ENCODE measurements around the gene JADE2. TPM values are rescaled to one million over a fixed set of nuclear protein-coding genes. Genes with fewer than 3 reads are reported as not detected.

Gene JADE2
- total RNA-seq, 1 donor from 2014 or later: 25.7 TPM

DNA sequence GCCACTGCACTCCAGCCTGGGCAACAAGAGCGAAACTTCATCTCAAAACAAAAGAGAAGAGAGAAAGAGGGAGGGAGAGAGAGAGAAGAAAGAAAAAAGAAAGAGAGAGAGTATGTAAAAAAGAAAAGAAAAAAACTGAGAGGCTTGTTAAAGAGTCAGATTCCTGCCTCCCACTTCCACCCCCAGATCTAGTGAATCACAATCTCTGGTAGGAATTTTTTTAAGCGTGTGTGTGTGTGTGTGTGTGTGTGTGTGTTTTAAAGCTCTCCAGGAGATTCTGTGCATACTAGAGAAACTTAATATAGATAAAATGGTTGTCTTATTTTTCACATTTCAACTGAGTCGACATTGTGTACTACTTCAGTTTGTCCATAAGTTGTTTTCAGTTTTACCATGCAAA, 75.1 kb downstream of the JADE2 start:
- intact Hi-C loops (cut with DNase I): no loop called here
- DNase-seq (ENCODE audit: low spot score): no peak

DNA sequence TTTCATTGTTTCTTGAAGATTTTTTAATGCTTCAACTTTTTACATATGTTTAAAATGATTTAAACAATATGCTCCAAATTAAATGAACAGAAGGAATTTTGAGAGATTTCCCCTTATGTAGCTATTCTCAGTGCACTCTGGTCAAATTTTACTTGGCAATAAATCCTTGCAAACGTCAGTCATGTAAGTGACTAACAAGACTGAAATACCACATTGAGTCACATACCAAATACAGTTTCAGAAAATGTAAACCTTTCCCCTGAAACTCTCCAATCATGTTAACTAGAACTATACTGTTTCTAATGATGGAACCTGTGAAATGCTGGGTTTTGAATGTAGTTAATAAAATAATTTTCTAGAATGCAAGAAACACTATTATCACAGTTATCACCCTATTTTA, 77.6 kb downstream of the JADE2 start:
- DNase-seq (ENCODE audit: low spot score): no peak
- intact Hi-C loops (cut with DNase I): no loop called here

DNA sequence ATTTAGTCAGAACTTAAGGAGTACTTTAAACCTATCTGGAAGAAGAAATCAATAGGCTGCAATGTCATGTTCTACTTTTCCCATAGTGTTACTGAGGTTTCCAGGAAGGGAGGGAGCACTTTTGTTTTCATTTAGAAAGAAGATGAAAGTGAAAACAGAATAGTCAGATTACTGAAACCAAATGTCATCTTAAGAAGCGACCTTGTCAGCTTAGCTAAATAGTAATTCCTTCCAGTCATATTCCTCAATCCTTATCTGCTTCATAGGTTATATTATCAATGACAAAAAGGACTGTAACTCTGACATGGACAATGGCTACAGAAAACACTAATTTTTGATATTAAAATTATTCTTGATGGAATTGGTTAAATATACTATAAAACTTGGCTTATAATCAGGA, 79.4 kb downstream of the JADE2 start:
- no peak for DNase-seq (ENCODE audit: low spot score)
- intact Hi-C loops (cut with DNase I): no loop called here

DNA sequence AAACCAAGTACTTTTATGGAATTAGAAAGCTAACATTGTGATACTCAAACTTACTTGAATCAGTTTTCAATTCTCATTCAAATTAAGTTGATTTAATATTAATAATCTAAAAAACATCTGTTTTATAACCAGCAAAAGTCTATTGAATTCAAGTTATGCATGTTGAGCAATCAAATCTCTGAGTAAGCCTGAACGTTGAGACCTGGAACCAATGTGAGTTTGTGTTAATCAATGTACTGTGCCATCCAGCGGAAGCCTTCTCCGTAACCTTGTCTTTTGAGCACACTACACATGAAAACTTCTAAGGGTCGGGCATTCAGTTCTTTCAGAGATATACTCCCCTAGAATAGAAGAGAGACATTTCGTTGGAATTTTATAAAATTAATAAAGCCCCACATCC, 81.3 kb downstream of the JADE2 start:
- no peak for DNase-seq (ENCODE audit: low spot score)
- intact Hi-C loops (cut with DNase I): no loop called here

DNA sequence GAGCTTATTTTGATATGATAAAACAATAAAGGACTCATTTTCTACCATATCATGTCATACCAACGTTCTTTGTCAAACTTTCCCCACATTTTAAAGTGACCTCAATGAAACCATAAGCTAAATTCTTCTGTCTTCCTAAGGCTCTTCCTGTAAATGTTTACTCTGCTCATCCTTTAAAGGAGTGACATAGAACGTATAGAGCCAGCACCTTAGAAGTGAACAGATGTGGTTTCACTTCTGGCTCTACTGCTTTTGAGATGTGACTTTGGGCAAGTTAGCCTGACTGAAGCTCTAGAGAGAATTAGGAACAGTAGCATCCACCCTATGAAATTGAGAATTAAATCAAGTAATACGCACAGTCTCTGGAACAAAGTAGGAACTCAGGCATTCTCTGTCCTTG, 83.1 kb downstream of the JADE2 start:
- no peak for DNase-seq (ENCODE audit: low spot score)
- intact Hi-C loops (cut with DNase I): no loop called here

DNA sequence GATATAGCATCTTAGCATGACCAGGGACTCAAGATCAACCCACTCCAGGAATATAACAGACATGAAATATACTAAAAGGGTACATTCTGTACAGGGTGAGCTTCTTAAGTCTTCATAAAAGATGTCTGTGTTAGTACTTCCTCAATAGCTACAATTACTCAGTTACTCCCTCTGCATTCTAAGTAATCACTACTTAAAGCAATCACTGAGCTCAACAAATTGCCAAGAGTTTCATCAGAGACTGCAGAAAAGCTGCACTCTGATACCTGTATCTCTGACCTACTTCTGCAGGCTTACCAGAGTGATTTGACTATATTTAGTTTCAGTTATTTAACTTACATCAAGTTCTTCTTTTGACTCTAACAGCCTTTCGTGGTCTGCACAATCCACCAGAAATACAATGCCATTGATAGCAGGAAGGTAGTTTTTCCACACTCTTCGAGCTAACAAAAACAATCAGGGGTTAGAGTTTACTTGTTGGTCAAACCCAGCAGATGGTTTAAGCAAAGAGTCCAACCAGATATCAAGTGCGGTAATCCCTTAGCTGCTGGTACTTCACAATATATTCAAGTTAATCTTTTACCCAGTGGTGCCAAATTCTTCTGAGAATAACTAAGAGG, 83.9 kb downstream of the JADE2 start:
- DNase-seq (ENCODE audit: low spot score): no peak
- intact Hi-C loops (cut with DNase I): no loop called here

DNA sequence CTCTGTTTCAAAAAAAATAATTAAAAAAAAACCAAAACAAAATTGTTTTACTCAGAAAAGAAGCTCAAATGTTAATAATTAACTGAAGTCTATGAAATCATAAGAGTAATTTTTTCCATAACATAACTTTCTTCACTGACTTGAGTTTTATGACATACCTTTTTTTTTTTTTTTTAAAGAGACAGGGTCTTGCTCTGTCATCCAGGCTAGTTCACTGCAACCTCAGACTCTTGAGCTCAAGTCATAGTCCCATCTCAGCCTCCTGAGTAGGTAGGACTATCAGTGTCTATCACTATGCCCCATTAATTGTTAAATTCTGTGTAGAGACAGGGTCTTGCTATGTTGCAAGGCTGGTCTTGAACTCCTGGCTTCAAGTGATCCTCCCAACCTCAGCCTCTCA, 85.3 kb downstream of the JADE2 start:
- DNase-seq (ENCODE audit: low spot score): no peak
- intact Hi-C loops (cut with DNase I): no loop called here

DNA sequence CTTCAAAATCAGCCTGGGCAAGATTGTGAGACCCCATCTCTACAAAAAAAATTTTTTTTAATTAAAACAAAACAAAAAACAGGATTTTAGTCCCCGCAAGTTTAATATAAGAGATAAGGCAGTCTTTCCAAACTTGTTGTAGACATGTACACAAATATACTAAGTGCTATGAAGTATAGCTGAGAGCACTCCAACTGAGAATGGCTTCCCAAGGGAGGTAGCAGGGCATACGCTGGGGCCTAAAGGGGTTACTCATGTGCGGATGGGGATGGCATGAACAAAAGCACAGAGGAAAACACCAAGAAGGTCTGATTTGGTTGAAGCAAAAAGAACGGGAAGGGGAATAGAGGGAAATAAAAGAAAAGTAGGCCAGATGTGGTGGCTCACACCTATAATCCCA, 86.0 kb downstream of the JADE2 start:
- intact Hi-C loops (cut with DNase I): no loop called here
- no peak for DNase-seq (ENCODE audit: low spot score)

DNA sequence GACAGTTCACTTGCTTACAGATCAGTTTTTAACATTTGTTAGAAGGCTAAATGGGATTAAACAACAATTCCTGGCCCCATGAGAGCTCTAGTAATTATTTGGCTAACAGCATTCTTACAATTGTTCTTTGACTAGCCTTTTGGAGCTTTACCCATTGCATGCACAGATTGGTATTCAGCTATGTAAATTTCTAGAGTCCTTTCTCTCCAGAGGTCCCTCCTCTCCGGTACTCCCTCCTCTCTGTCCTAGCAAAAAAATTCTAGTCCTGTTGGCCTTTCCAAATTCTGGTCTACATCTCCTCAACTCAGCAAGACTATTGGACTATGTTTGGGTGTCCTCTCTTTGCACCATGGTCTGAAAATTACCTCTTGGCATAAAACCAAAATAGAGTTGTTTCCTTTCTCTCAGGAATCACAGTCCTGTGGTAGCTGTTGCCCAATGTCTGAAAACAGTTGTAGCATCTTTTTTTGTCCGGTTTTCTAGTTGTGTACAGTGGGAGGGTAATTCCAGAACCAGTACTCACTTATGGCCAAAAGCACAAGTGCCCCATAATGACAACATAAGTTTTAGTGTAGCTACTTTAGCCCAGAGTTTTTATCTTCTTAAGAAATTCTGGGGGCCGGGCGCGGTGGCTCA, 89.1 kb downstream of the JADE2 start:
- DNase-seq (ENCODE audit: low spot score): no peak
- intact Hi-C loops (cut with DNase I): no loop called here

DNA sequence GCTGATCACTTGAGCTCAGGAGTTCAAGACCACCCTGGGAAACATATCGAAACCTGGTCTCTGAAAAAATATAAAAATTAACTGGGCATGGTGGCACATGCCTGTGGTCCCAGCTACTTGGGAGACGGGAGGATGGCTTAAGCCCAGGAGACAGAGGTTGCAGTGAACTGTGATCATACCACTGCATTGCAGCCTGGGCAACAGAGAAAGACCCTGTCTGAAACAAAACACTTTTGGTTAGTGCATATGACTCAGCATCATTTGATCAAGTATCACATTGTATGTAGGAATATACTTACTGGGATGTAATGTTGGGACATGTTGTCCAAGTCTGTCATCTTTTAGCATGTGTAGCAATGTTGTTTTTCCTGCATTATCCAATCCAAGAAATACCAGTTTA, 95.2 kb downstream of the JADE2 start:
- no peak for DNase-seq (ENCODE audit: low spot score)
- intact Hi-C loops (cut with DNase I): no loop called here

DNA sequence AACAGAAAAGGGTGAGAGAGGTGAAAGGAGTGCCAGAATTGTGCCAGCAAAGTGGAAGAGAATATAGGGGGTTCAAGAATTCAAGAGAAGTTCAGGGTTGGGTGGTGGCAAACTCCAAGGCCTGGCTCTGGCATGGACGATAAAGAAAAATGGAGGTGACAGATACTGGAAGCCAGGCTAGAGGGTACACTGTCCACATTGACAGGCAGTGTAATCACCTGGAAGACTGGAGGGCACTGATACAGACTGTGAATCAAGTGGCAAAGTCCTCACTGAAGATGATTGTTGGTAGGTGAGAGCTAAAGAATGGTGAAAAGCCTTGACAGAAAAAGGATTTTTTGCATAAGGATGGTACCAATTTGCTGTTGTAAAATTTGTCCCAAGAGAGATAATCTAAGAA, 100.1 kb downstream of the JADE2 start:
- intact Hi-C loops (cut with DNase I): no loop called here
- DNase-seq (ENCODE audit: low spot score): no peak

DNA sequence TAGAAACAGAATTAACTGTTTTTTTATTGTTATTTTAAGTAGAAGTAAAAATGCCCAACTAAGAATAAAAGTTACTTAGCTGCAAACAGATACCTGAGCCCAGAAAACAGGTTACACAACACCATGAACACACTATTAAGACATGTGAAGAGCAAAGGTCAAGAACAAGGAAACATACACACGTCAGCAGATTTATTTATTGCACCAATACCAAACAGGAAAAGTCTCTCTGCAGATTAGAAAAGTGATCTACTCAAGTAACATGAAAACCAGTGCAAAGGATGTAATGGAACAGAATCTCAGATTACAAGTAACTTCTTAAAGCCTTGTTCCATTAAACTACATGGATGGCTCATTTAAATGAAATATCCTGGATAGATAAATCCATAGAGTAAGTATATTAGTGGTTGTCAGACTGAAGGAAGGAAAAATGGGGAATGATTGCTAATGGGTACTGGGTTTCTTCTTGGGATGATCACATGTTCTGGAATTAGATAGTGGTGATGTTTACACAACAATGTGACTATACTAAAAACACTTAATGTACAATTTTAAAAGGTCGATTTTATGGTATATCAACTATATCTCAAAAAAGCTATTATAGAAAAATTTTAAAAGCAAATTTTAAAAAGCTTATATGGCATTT, 101.0 kb downstream of the JADE2 start:
- intact Hi-C loops (cut with DNase I): no loop called here
- DNase-seq (ENCODE audit: low spot score): no peak

Other genes with a start within 250 kb of the JADE2 start
- gene CDKL3, start 158.5 kb upstream of the JADE2 start, total RNA-seq: 4.0 TPM
- 180 TPM for gene UBE2B, start 154.1 kb upstream of the JADE2 start, total RNA-seq
- 27.2 TPM for gene CDKN2AIPNL, start 113.8 kb upstream of the JADE2 start, total RNA-seq
- gene SAR1B, start 107.2 kb downstream of the JADE2 start, total RNA-seq: 85.9 TPM
- gene SEC24A, start 123.1 kb downstream of the JADE2 start, total RNA-seq: 12.4 TPM
- 18.7 TPM for gene CAMLG, start 212.9 kb downstream of the JADE2 start, total RNA-seq
- gene DDX46, start 233.1 kb downstream of the JADE2 start, total RNA-seq: 32.6 TPM